Measurements from ENCODE around the gene ING3.

DNA sequence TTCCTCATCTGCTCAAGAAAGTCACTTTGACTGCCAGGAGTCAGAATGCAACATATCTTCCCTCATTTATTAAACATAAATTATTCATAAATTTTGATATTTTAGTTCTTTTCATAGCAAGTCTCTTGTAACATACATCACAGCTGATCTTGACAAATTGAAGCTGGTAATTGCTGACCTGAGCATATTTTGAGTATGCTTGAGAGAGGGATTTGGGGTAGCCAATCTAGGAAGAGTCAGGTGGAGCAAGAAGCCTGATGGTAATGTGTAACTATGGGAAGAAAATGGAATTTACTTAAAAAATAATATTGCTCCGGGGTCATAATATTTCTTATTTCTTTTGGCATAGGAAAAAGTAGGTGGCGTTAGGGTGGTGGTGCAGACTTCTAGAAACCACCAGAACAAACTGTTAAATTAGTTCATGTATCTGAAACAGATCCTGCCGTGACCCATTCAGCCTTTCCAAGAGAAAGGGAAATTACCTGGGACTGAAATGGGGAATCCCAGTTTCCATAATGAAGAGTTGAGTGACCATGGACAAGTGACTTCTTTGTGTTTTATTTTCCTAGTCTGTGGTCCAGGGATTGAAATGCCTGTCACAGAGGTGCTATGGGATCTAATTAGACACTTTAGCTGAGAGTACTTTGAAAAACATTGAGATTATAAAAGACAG lies 50.8 kb downstream of the ING3 start:
- TF ChIP-seq, protein P1, sequence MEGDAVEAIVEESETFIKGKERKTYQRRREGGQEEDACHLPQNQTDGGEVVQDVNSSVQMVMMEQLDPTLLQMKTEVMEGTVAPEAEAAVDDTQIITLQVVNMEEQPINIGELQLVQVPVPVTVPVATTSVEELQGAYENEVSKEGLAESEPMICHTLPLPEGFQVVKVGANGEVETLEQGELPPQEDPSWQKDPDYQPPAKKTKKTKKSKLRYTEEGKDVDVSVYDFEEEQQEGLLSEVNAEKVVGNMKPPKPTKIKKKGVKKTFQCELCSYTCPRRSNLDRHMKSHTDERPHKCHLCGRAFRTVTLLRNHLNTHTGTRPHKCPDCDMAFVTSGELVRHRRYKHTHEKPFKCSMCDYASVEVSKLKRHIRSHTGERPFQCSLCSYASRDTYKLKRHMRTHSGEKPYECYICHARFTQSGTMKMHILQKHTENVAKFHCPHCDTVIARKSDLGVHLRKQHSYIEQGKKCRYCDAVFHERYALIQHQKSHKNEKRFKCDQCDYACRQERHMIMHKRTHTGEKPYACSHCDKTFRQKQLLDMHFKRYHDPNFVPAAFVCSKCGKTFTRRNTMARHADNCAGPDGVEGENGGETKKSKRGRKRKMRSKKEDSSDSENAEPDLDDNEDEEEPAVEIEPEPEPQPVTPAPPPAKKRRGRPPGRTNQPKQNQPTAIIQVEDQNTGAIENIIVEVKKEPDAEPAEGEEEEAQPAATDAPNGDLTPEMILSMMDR (IDR thresholded peaks at IDR 0.05), result no peak
- TF ChIP-seq EP300 (IDR thresholded peaks at IDR 0.05), result no peak

All from ovary (tissue), 3 donors.